H1 (cell line): ENCODE data around the gene TEX48. TPM values are rescaled to one million over a fixed set of nuclear protein-coding genes. Genes with fewer than 3 reads are reported as not detected.

ENCODE experiments used
- CTCF ChIA-PET: fragments of 300-600 bp; sonication (Branson Sonifier 250); formaldehyde crosslinking; loops from one replicate; lab custom pipeline; 2021; ENCODE audit not compliant: partially characterized antibody; lab: Charles Lee
- POLR2A ChIA-PET: fragments of 300-600 bp; sonication (Branson Sonifier 250); formaldehyde crosslinking; loops from one replicate; lab custom pipeline; 2021; ENCODE audit warnings: inconsistent platforms; ENCODE audit not compliant: partially characterized antibody; lab: Charles Lee
- DNase-seq, 2 experiments: peaks; one replicate each; pipeline versions ENCODE4 v3.0.0 to v3.0.0-alpha.2; 2010 to 2022; ENCODE audit warnings: low spot score in 2 of 2, low read depth in 1 of 2, mixed read lengths in 1 of 2
- FAIRE-seq: peaks from 2 replicates; lab custom pipeline; 2011; peaks lifted over from hg19 to GRCh38; lab: Jason Lieb, UNC
- H2AFZ ChIP-seq: 2 replicates; pipeline ENCODE4 v1.8.1; 2012; ENCODE audit warnings: low read length, inconsistent platforms
- H2AK5ac ChIP-seq: 2 replicates; pipeline ENCODE4 v1.6.1; 2013; ENCODE audit warnings: low read depth, low read length
- H2BK120ac ChIP-seq: replicated peaks from 2 replicates; pipeline ENCODE3; 2013; ENCODE audit warnings: low read depth, low read length, inconsistent platforms
- H2BK12ac ChIP-seq: 2 replicates; pipeline ENCODE4 v1.6.1; 2013; ENCODE audit warnings: low read depth, low read length
- H2BK15ac ChIP-seq: 2 replicates; pipeline ENCODE4 v1.6.1; 2013; ENCODE audit warnings: low read length
- H2BK20ac ChIP-seq: 2 replicates; pipeline ENCODE4 v1.6.1; 2013; ENCODE audit warnings: low read length
- H2BK5ac ChIP-seq: 2 replicates; pipeline ENCODE4 v1.6.1; 2013; ENCODE audit warnings: low read depth, low read length
- H3K14ac ChIP-seq: 2 replicates; pipeline ENCODE4 v1.6.1; 2013; ENCODE audit warnings: inconsistent platforms; ENCODE audit not compliant: insufficient read length
- H3K18ac ChIP-seq: 2 replicates; pipeline ENCODE4 v1.6.1; 2013; ENCODE audit warnings: low read length; ENCODE audit errors: extremely low read depth
- H3K23ac ChIP-seq: 2 replicates; pipeline ENCODE4 v1.6.1; 2013; ENCODE audit warnings: inconsistent platforms; ENCODE audit not compliant: insufficient read length
- H3K23me2 ChIP-seq: 2 replicates; pipeline ENCODE4 v1.6.1; 2013; ENCODE audit warnings: low read depth, low read length
- H3K27ac ChIP-seq: 2 replicates; pipeline ENCODE4 v1.6.1; 2011; ENCODE audit warnings: low read depth, low read length, inconsistent platforms
- H3K27me3 ChIP-seq, 4 experiments: replicated peaks in 1 of 4; 1 replicate in 1 of 4; 2 replicates in 3 of 4; pipeline versions ENCODE4 v1.6.1 to v1.8.1; 2011 to 2013; ENCODE audit warnings: low read length in 3 of 4, mild to moderate bottlenecking in 3 of 4, inconsistent platforms in 2 of 4, mixed read lengths in 2 of 4, moderate library complexity in 1 of 4; ENCODE audit not compliant: control insufficient read depth in 3 of 4, insufficient read depth in 3 of 4; ENCODE audit errors: extremely low read depth in 1 of 4
- H3K36me3 ChIP-seq, 4 experiments: 2 replicates each; pipeline versions ENCODE4 v1.6.1 to v1.8.1; 2011 to 2013; ENCODE audit warnings: mild to moderate bottlenecking in 4 of 4, low read length in 3 of 4, moderate library complexity in 2 of 4, control low read depth in 1 of 4, inconsistent platforms in 1 of 4; ENCODE audit not compliant: insufficient read depth in 4 of 4, control insufficient read depth in 2 of 4
- H3K4ac ChIP-seq: replicated peaks from 2 replicates; pipeline ENCODE3; 2013; ENCODE audit warnings: low read length, low read depth, mixed read lengths, inconsistent platforms; ENCODE audit not compliant: insufficient read length
- H3K4me1 ChIP-seq, 4 experiments: replicated peaks in 1 of 4; 1 replicate in 1 of 4; 2 replicates in 3 of 4; pipeline versions ENCODE4 v1.6.1 to v1.8.1; 2011 to 2013; ENCODE audit warnings: low read length in 3 of 4, inconsistent platforms in 2 of 4, mixed read lengths in 1 of 4; ENCODE audit not compliant: insufficient read depth in 4 of 4, control insufficient read depth in 3 of 4
- H3K4me2 ChIP-seq, 2 experiments: 2 replicates each; pipeline versions ENCODE4 v1.6.1 to v1.8.1; 2011 to 2013; ENCODE audit warnings: low read depth in 2 of 2, low read length in 2 of 2, control low read depth in 1 of 2, inconsistent platforms in 1 of 2, mild to moderate bottlenecking in 1 of 2; ENCODE audit not compliant: insufficient read depth in 1 of 2
- H3K4me3 ChIP-seq, 4 experiments: fragments of 200-600, 300-600 bp in 1 of 4; sonication (generic), shearing (Covaris generic), sonication (Bioruptor Twin) in 1 of 4; 2 replicates each; pipeline versions ENCODE4 v1.5.1 to v1.8.1; 2011 to 2016; ENCODE audit warnings: low read length in 4 of 4, low read depth in 3 of 4, control low read depth in 2 of 4, inconsistent platforms in 2 of 4, mild to moderate bottlenecking in 2 of 4, mixed read lengths in 1 of 4, moderate library complexity in 1 of 4; ENCODE audit not compliant: insufficient read depth in 2 of 4; ENCODE audit errors: extremely low read depth in 1 of 4
- H3K56ac ChIP-seq: replicated peaks from 2 replicates; pipeline ENCODE3; 2013; ENCODE audit warnings: low read depth, mild to moderate bottlenecking, mixed read lengths, low read length, inconsistent platforms; ENCODE audit not compliant: insufficient read length
- H3K79me1 ChIP-seq: 2 replicates; pipeline ENCODE4 v1.6.1; 2013; ENCODE audit warnings: low read depth, low read length, control low read depth
- H3K79me2 ChIP-seq, 2 experiments: 2 replicates each; pipeline versions ENCODE4 v1.6.1 to v1.8.1; 2012 to 2013; ENCODE audit warnings: low read length in 2 of 2, mild to moderate bottlenecking in 2 of 2, inconsistent platforms in 1 of 2; ENCODE audit not compliant: insufficient read depth in 2 of 2, control insufficient read depth in 1 of 2
- H3K9ac ChIP-seq, 4 experiments: replicated peaks in 1 of 4; 1 replicate in 1 of 4; 2 replicates in 3 of 4; pipeline versions ENCODE4 v1.6.1 to v1.8.1; 2011 to 2013; ENCODE audit warnings: low read depth in 3 of 4, low read length in 3 of 4, control low read depth in 2 of 4, mild to moderate bottlenecking in 2 of 4, moderate library complexity in 2 of 4, inconsistent platforms in 1 of 4; ENCODE audit errors: extremely low read depth in 1 of 4
- H3K9me3 ChIP-seq, 2 experiments: 2 replicates each; pipeline versions ENCODE4 v1.6.1 to v1.8.1; 2012 to 2013; ENCODE audit warnings: mild to moderate bottlenecking in 2 of 2, moderate library complexity in 2 of 2, control low read depth in 1 of 2, inconsistent platforms in 1 of 2, low read depth in 1 of 2, low read length in 1 of 2, mixed read lengths in 1 of 2; ENCODE audit not compliant: insufficient read depth in 2 of 2
- H4K20me1 ChIP-seq, 2 experiments: replicated peaks in 1 of 2; 2 replicates each; pipeline versions ENCODE3 to v1.8.1; 2011 to 2013; ENCODE audit warnings: inconsistent platforms in 2 of 2, low read length in 2 of 2, mild to moderate bottlenecking in 1 of 2; ENCODE audit not compliant: insufficient read depth in 2 of 2, control insufficient read depth in 1 of 2
- H4K5ac ChIP-seq: 2 replicates; pipeline ENCODE4 v1.6.1; 2013; ENCODE audit warnings: low read length, low read depth, mixed read lengths, inconsistent platforms; ENCODE audit not compliant: insufficient read length
- H4K8ac ChIP-seq: 2 replicates; pipeline ENCODE4 v1.8.0; 2013; ENCODE audit warnings: mild to moderate bottlenecking, moderate library complexity, low read length, inconsistent platforms; ENCODE audit not compliant: insufficient read depth; ENCODE audit errors: extremely low read depth
- H4K91ac ChIP-seq: replicated peaks from 2 replicates; pipeline ENCODE3; 2013; ENCODE audit warnings: low read length, mixed read lengths, inconsistent platforms; ENCODE audit not compliant: insufficient read length
- CBX8 ChIP-seq: fragments of 300-800, 300-1000 bp; sonication (generic); IDR thresholded peaks from 2 replicates; pipeline ENCODE4 v1.7.1; 2016; ENCODE audit warnings: low read depth, low read length, borderline replicate concordance
- CHD1 ChIP-seq: IDR thresholded peaks from 2 replicates; pipeline ENCODE4 v1.6.1; 2012; ENCODE audit warnings: low read depth, low read length, improper control_type of control experiment
- CHD2 ChIP-seq: IDR thresholded peaks from 2 replicates; pipeline ENCODE4 v1.6.1; 2012; ENCODE audit warnings: low read length, improper control_type of control experiment
- GABPA ChIP-seq: IDR thresholded peaks from 2 replicates; pipeline ENCODE4 v1.6.1; 2011; ENCODE audit warnings: mild to moderate bottlenecking, low read length, moderate library complexity, borderline replicate concordance; ENCODE audit not compliant: insufficient read depth
- POU5F1 ChIP-seq: IDR thresholded peaks from 2 replicates; pipeline ENCODE4 v1.6.1; 2011; ENCODE audit warnings: low read depth, mild to moderate bottlenecking, low read length, moderate library complexity
- RBBP5 ChIP-seq: IDR thresholded peaks from 2 replicates; pipeline ENCODE4 v1.7.1; 2012; ENCODE audit warnings: low read depth, mild to moderate bottlenecking, inconsistent platforms, low read length, moderate library complexity, borderline replicate concordance
- RNF2 ChIP-seq: fragments of 200-900, 300-1000 bp; sonication (generic); IDR thresholded peaks from 2 replicates; pipeline ENCODE4 v1.7.1; 2016; ENCODE audit warnings: borderline replicate concordance, low read depth, mild to moderate bottlenecking, antibody characterized with exemption, low read length; ENCODE audit not compliant: poor library complexity, severe bottlenecking; ENCODE audit errors: missing control alignments
- TBP ChIP-seq: IDR thresholded peaks from 2 replicates; pipeline ENCODE4 v1.6.1; 2011; ENCODE audit warnings: low read depth, low read length, improper control_type of control experiment
- WGBS, 2 experiments: shearing (Covaris generic) in 1 of 2; methylation state at CpG; one replicate each; pipeline versions ENCODE4 v1.1.6 to v1.1.7; 2013 to 2015; ENCODE audit warnings: low lambda C conversion rate in 2 of 2, mixed read lengths in 2 of 2, inconsistent platforms in 1 of 2, low coverage in 1 of 2, missing lambda C conversion rate in 1 of 2; ENCODE audit not compliant: insufficient replicate concordance in 2 of 2, insufficient coverage in 1 of 2, insufficient read length in 1 of 2; ENCODE audit errors: extremely low coverage in 1 of 2, missing lambda C conversion rate in 1 of 2; 5-methylcytosine and 5-hydroxymethylcytosine counted together
- polyA plus RNA-seq, 7 experiments: library from polyadenylated mRNA; depleted of rRNA in 3 of 7; stranded (reverse) in 5 of 7; unstranded in 2 of 7; fragments of >200 nt in 5 of 7; fragments of 200-250 nt in 2 of 7; gene quantifications; 1 replicate in 5 of 7; 2 replicates in 1 of 7; 4 replicates in 1 of 7; pipeline versions ENCODE4 v1.2.1 to v1.2.3, GENCODE V29; 2011 to 2013; ENCODE audit warnings: missing spikeins in 2 of 7, mixed read lengths in 2 of 7
- total RNA-seq: library from RNA; stranded (reverse); fragmentation: NEBNext Ultra II Directional; extraction: Animal tissue kit (Norgen Biotek cat#: 25700); gene quantifications from 2 replicates; pipeline ENCODE4 v1.2.1, GENCODE V29; 2021
- TF ChIP-seq, protein P1 (sequence below): IDR thresholded peaks from 2 replicates; pipeline ENCODE4 v1.6.1; 2011; ENCODE audit warnings: low read depth, mild to moderate bottlenecking, low read length; ENCODE audit not compliant: insufficient read depth

TEX48 gene
- total and polyA plus RNA-seq, 2 of the 8 experiments (the other 6 are each of a cell fraction or from before 2014, with no cell fraction given): not detected

GRCh38 chr9:114656301-114656700, 25.7 kb downstream of the TEX48 start:
- DNase-seq (no peak), FAIRE-seq (no peak)
- Histone ChIP-seq H2AFZ (no peak overlapping the region), H3K18ac (no peak overlapping the region), H2BK120ac (no peak overlapping the region), H2AK5ac (no peak overlapping the region), H2BK12ac (no peak overlapping the region), H4K20me1 (no peaks in the 10 kb centered on the region), H3K27me3 (no peaks in the 10 kb centered on the region; a peak in 1 of 7 replicates), H3K14ac (no peak overlapping the region), H2BK20ac (no peak overlapping the region), H2BK5ac (no peak overlapping the region), H3K79me2 (no peaks in the 10 kb centered on the region), H4K5ac (no peak overlapping the region), H3K23ac (no peak overlapping the region), H3K56ac (no peak overlapping the region), H3K9me3 (no peaks in the 10 kb centered on the region), H3K27ac (no peak overlapping the region), H3K36me3 (no peaks in the 10 kb centered on the region), H4K8ac (no peak overlapping the region), H3K9ac (no peak overlapping the region), H3K4me2 (no peak overlapping the region), H3K4me1 (peaks cover 0 to 3% (median 2%) of the 10 kb centered on the region in 4 experiments; a peak in 2 of 7 replicates), H3K4me3 (no peak overlapping the region), H3K23me2 (no peaks in the 10 kb centered on the region; the same call in 1 of the 2 replicates), H3K4ac (no peak overlapping the region), H4K91ac (no peak overlapping the region), H2BK15ac (no peak overlapping the region), H3K79me1 (no peaks in the 10 kb centered on the region)
- TF ChIP-seq RBBP5 (no peak), TBP (no peak), POU5F1 (no peak), CBX8 (no peak), GABPA (no peak), CHD2 (no peak), CHD1 (no peak), RNF2 (no peak)
- TF ChIP-seq, protein P1, sequence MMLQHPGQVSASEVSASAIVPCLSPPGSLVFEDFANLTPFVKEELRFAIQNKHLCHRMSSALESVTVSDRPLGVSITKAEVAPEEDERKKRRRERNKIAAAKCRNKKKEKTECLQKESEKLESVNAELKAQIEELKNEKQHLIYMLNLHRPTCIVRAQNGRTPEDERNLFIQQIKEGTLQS: no peak
- 87% methylated on average over 12 of the region's 12 CpGs; no CpG with 5 or more reads in 1 of the 2 experiments for WGBS, 2 experiments
- POLR2A ChIA-PET: interaction anchor here (0.9 kb wide), 1 partner anchor 44 kb away, joined by 3 read pairs; no protein-coding TSS in a partner anchor
- CTCF ChIA-PET: interaction anchor here (0.6 to 9.3 kb wide), 8 partner anchors 25 to 248 kb away, joined by 3 to 165 read pairs (median 32); partner anchors contain the start of gene TEX48
